Mucosa of descending colon (tissue), 3 donors: ENCODE measurements around the gene CCL7. TPM values are rescaled to one million over a fixed set of nuclear protein-coding genes. Genes with fewer than 3 reads are reported as not detected.

Source experiments
- ATAC-seq: fragments of 200-7000 bp; cut with Tn5 transposase; one replicate; pipeline ENCODE4 v1.9.1; 2020; ENCODE audit warnings: mild to moderate bottlenecking, moderate library complexity
- DNase-seq, 3 donors: peaks; one replicate each; pipeline ENCODE4 v3.0.0-alpha.2; 2020
- H3K36me3 ChIP-seq: fragments of 200-600 bp; one replicate; pipeline ENCODE4 v1.8.0; 2021; ENCODE audit warnings: low read depth, mild to moderate bottlenecking
- H3K4me1 ChIP-seq: fragments of 200-600 bp; one replicate; pipeline ENCODE4 v1.8.0; 2021; ENCODE audit warnings: low read depth, mild to moderate bottlenecking
- H3K4me3 ChIP-seq: fragments of 200-600 bp; one replicate; pipeline ENCODE4 v1.8.0; 2021; ENCODE audit warnings: mild to moderate bottlenecking
- H3K9me3 ChIP-seq: fragments of 200-600 bp; one replicate; pipeline ENCODE4 v1.8.0; 2021; ENCODE audit warnings: mild to moderate bottlenecking
- CTCF ChIP-seq: fragments of 200-600 bp; IDR thresholded peaks from one replicate; pipeline ENCODE4 v1.8.0; 2022; ENCODE audit warnings: antibody characterized with exemption, mild to moderate bottlenecking
- intact Hi-C, 2 donors: fragments of 100-400 bp; cut with DNase I in 1 of 2; cut with micrococcal nuclease in 1 of 2; formaldehyde crosslinking; loops; one replicate each; pipeline versions ENCODE4 v1.11.0 to v1.11.1; 2022; cut with DNase I, micrococcal nuclease
- total RNA-seq, 3 donors: library from RNA; stranded (reverse); fragmentation: NEBNext Ultra II Directional in 2 of 3; extraction: Animal tissue kit (Norgen Biotek cat#: 25700) in 2 of 3; gene quantifications; one replicate each; pipeline versions ENCODE4 v1.2.1 to v1.2.4, GENCODE V29; 2021 to 2023
- donor health status: DM: no; HTN: no; CAD: no; lungs with moderate emphysema.
- donor health status: DM: no; HTN: no; CAD: no.
- donor health status: DM: no; HTN: yes; CAD: no.

CCL7 gene
- total RNA-seq, 3 donors from 2014 or later: not detected

GRCh38 chr17:34299956-34300577 lies 30.0 kb downstream of the CCL7 start:
- Histone ChIP-seq H3K36me3 (no peaks in the 10 kb centered on the region), H3K9me3 (no peaks in the 10 kb centered on the region), H3K4me1 (no peaks in the 10 kb centered on the region), H3K4me3 (no peak overlapping the region)
- DNase-seq (no peak), ATAC-seq (no peak)
- no peak for TF ChIP-seq CTCF
- intact Hi-C loops: loop anchor here (10.0 kb wide), 1 partner anchor 95 kb away; no protein-coding TSS in a partner anchor

GRCh38 chr17:34300652-34301370 lies 30.8 kb downstream of the CCL7 start:
- ATAC-seq: no peak
- H3K4me1 ChIP-seq: no peaks in the 10 kb centered on the region
- H3K4me3 ChIP-seq: no peak overlapping the region
- intact Hi-C loops: loop anchor here (10.0 kb wide), 1 partner anchor 96 kb away; no protein-coding TSS in a partner anchor
- peak in 1 of 3 donors; percentile 10 for DNase-seq
- no peak for TF ChIP-seq CTCF
- no peaks in the 10 kb centered on the region for H3K9me3 ChIP-seq
- H3K36me3 ChIP-seq: no peaks in the 10 kb centered on the region

- DNase-seq (no peak), ATAC-seq (no peak)
- Histone ChIP-seq H3K4me1 (no peaks in the 10 kb centered on the region), H3K9me3 (no peaks in the 10 kb centered on the region), H3K4me3 (no peak overlapping the region), H3K36me3 (no peaks in the 10 kb centered on the region)
- intact Hi-C loops: loop anchor here (10.0 kb wide), 1 partner anchor 97 kb away; no protein-coding TSS in a partner anchor
- TF ChIP-seq CTCF: no peak
These were observed 32.0 kb downstream of the CCL7 start for GRCh38 chr17:34301986-34302385.

GRCh38 chr17:34302636-34303035 lies 32.6 kb downstream of the CCL7 start:
- Histone ChIP-seq H3K36me3 (no peaks in the 10 kb centered on the region), H3K9me3 (no peaks in the 10 kb centered on the region), H3K4me3 (no peak overlapping the region), H3K4me1 (no peaks in the 10 kb centered on the region)
- intact Hi-C loops: loop anchor here (10.0 kb wide), 1 partner anchor 98 kb away; no protein-coding TSS in a partner anchor
- no peak for ATAC-seq
- DNase-seq: no peak
- no peak for TF ChIP-seq CTCF

- H3K4me1 ChIP-seq: no peaks in the 10 kb centered on the region
- ATAC-seq (no peak), DNase-seq (no peak)
- H3K4me3 ChIP-seq: no peak overlapping the region
- no peaks in the 10 kb centered on the region for H3K36me3 ChIP-seq
- H3K9me3 ChIP-seq: no peaks in the 10 kb centered on the region
- intact Hi-C loops: loop anchor here (10.0 kb wide), 1 partner anchor 99 kb away; no protein-coding TSS in a partner anchor
- no peak for TF ChIP-seq CTCF
These were observed 33.6 kb downstream of the CCL7 start for GRCh38 chr17:34303606-34304005.
